Amniotic epithelial cell (primary cell): ENCODE data around the gene HOPX.

ENCODE experiments used
- DNase-seq: peaks from one replicate; pipeline ENCODE4 v3.0.0-alpha.2; 2010; ENCODE audit warnings: low read depth

Gene HOPX

GRCh38 chr4:56688094-56688647 lies 7.1 kb upstream of the HOPX start:
- DNase-seq: no peak

- DNase-seq: no peak
Measured at GRCh38 chr4:56686537-56687231, 5.6 kb upstream of the HOPX start.

GRCh38 chr4:56684320-56685050 lies 3.4 kb upstream of the HOPX start:
- peak; percentile 71 for DNase-seq

GRCh38 chr4:56683455-56683854 lies 2.4 kb upstream of the HOPX start:
- DNase-seq: no peak

GRCh38 chr4:56681853-56682525 lies 893 bp upstream of the HOPX start:
- DNase-seq: no peak

GRCh38 chr4:56680266-56680665 lies 830 bp downstream of the HOPX start:
- DNase-seq: no peak

GRCh38 chr4:56677711-56678110 lies 3.4 kb downstream of the HOPX start:
- DNase-seq: no peak

GRCh38 chr4:56674984-56675383 lies 6.1 kb downstream of the HOPX start:
- DNase-seq: peak; percentile 49

GRCh38 chr4:56671860-56672259 lies 9.2 kb downstream of the HOPX start:
- DNase-seq: peak; percentile 80

GRCh38 chr4:56671373-56671772 lies 9.7 kb downstream of the HOPX start:
- no peak for DNase-seq

GRCh38 chr4:56668267-56668666 lies 12.8 kb downstream of the HOPX start:
- peak; percentile 37 for DNase-seq

- peak; percentile 51 for DNase-seq
Measured at GRCh38 chr4:56667396-56667795, 13.7 kb downstream of the HOPX start.

- DNase-seq: peak; percentile 30
Measured at GRCh38 chr4:56666279-56666678, 14.8 kb downstream of the HOPX start.

- no peak for DNase-seq
Measured at GRCh38 chr4:56665781-56666180, 15.3 kb downstream of the HOPX start.

- no peak for DNase-seq
Measured at GRCh38 chr4:56662782-56663468, 18.2 kb downstream of the HOPX start.

- DNase-seq: no peak
Measured at GRCh38 chr4:56659946-56660345, 21.1 kb downstream of the HOPX start.

GRCh38 chr4:56658528-56658927 lies 22.6 kb downstream of the HOPX start:
- peak; percentile 94 for DNase-seq

GRCh38 chr4:56657818-56658217 lies 23.3 kb downstream of the HOPX start:
- DNase-seq: no peak

- DNase-seq: no peak
Measured at GRCh38 chr4:56657128-56657527, 24.0 kb downstream of the HOPX start.

GRCh38 chr4:56656346-56656643 lies 24.8 kb downstream of the HOPX start:
- DNase-seq: no peak

GRCh38 chr4:56655627-56656345 lies 25.3 kb downstream of the HOPX start:
- DNase-seq: no peak

- no peak for DNase-seq
Measured at GRCh38 chr4:56655209-56655626, 25.9 kb downstream of the HOPX start.
